HG02610 (cell line): ENCODE results near the gene FFAR2.

ENCODE experiments used
- ATAC-seq: cut with Tn5 transposase; IDR thresholded peaks from one replicate; pipeline ENCODE4 v1.9.1; 2021; ENCODE audit warnings: mild to moderate bottlenecking, moderate library complexity; ENCODE audit not compliant: unreplicated experiment

The FFAR2 gene

GRCh38 chr19:35484252-35485036, 36.4 kb downstream of the FFAR2 start:
- ATAC-seq: peak; percentile 75

GRCh38 chr19:35486268-35486708, 38.2 kb downstream of the FFAR2 start:
- ATAC-seq: no peak

GRCh38 chr19:35487656-35488182, 39.7 kb downstream of the FFAR2 start:
- ATAC-seq: no peak

- ATAC-seq: no peak
Observed at GRCh38 chr19:35488677-35489076, 40.6 kb downstream of the FFAR2 start.

- no peak for ATAC-seq
Observed at GRCh38 chr19:35490364-35490763, 42.3 kb downstream of the FFAR2 start, which contains the start of gene KRTDAP. Gene KRTDAP, minus strand, starts transcription at chr19:35490464. Its CDS starts 22 bp downstream, at chr19:35490442.

GRCh38 chr19:35491836-35492360, 43.8 kb downstream of the FFAR2 start:
- ATAC-seq: no peak

- ATAC-seq: no peak
Observed at GRCh38 chr19:35493971-35494370, 45.9 kb downstream of the FFAR2 start.

- ATAC-seq: no peak
Observed at GRCh38 chr19:35495107-35496064, 47.3 kb downstream of the FFAR2 start.

GRCh38 chr19:35497406-35497805, 49.3 kb downstream of the FFAR2 start:
- no peak for ATAC-seq

GRCh38 chr19:35498220-35498619, 50.2 kb downstream of the FFAR2 start:
- ATAC-seq: no peak

- ATAC-seq: no peak
Observed at GRCh38 chr19:35498984-35499527, 51.0 kb downstream of the FFAR2 start.

- no peak for ATAC-seq
Observed at GRCh38 chr19:35500611-35501010, 52.6 kb downstream of the FFAR2 start.
